GM19452 (cell line): ENCODE measurements around the gene DOCK3.
A peak's percentile ranks its signal among the peaks of the same experiment; 100 is the strongest.
"Not testable (repeated sequence)": the region's sequence is repeated elsewhere in the genome, so short reads cannot be mapped to it uniquely, and the experiment has no call there.

ENCODE experiments used
- ATAC-seq: cut with Tn5 transposase; IDR thresholded peaks from one replicate; pipeline ENCODE4 v1.9.1; 2021; ENCODE audit not compliant: unreplicated experiment

The DOCK3 gene

DNA sequence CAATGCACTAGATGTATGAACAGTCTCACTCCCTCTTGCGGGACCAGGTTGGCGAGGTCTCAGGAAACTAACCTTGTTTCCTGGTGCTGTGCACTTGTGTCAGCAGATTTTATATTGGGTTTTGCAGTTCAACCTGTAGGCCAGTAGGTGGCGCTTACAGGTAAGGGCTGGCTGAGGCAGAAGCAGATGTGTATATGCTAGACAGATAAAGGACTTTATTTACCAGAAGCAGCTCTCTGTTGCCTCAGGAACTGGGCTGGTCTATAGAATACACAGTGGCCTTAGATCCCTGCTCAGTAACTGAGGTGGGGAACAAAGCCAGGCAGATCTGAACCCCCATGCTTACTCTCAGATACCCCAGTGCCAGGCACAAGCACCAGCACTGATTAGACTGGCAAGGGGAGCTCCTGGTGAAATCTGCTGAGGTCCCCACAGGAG, 296.8 kb downstream of the DOCK3 start:
- ATAC-seq = no peak

DNA sequence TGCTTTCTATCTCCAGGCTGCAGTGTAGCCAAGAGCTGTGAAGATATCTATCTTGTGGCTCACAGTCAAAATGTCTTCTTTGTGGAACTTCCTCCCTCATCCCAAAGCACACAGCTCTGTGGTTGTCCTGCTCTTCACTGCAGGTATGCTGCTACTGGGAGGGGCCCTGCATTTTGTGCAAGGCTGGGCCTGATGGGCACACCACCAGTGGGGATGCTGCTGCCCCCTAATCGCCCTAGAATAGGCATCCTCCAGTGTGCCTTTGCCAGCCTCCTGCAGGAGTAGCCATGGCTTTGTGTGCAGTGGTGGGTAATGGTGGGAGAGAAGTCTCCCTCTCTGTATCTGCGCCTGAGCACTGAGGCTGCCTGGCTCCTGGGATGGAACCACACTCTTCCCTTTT, 297.3 kb downstream of the DOCK3 start:
- ATAC-seq = no peak

DNA sequence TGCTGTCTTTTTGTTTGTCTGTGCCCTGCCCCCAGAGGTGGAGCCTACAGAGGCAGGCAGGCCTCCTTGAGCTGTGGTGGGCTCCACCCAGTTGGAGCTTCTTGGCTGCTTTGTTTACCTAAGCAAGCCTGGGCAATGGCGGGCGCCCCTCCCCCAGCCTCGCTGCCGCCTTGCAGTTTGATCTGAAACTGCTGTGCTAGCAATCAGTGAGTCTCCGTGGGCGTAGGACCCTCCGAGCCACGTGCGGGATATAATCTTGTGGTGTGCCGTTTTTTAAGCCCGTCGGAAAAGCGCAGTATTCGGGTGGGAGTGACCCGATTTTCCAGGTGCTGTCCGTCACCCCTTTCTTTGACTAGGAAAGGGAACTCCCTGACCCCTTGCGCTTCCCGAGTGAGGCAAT, 303.9 kb downstream of the DOCK3 start:
- ATAC-seq = not testable (repeated sequence)

DNA sequence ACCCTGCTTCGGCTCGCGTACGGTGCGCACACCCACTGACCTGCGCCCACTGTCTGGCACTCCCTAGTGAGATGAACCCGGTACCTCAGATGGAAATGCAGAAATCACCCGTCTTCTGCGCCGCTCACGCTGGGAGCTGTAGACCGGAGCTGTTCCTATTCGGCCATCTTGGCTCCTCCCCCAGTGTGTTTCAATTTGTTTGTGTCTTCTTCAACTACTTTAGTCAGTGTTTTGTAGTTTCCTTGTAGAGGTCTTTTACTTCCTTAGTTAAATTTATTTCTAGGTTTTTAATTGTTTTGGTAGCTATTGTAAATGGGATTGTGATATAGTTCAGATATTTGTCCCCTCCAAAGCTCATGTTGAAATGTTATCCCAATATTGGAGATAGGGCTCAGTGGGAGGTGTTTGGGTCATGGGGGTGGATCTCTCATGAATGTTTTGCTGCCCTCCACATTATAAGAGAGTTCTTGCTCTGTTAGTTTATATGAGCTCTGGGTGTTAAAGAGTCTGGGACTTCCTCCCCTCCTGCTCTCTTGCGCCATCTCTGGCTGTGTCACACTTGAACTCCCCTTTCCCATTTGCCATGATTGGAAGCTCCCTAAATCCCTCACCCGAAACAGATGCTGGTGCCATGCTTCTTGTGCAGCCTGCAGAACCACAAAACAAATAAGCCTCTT, 304.4 kb downstream of the DOCK3 start:
- no peak for ATAC-seq

DNA sequence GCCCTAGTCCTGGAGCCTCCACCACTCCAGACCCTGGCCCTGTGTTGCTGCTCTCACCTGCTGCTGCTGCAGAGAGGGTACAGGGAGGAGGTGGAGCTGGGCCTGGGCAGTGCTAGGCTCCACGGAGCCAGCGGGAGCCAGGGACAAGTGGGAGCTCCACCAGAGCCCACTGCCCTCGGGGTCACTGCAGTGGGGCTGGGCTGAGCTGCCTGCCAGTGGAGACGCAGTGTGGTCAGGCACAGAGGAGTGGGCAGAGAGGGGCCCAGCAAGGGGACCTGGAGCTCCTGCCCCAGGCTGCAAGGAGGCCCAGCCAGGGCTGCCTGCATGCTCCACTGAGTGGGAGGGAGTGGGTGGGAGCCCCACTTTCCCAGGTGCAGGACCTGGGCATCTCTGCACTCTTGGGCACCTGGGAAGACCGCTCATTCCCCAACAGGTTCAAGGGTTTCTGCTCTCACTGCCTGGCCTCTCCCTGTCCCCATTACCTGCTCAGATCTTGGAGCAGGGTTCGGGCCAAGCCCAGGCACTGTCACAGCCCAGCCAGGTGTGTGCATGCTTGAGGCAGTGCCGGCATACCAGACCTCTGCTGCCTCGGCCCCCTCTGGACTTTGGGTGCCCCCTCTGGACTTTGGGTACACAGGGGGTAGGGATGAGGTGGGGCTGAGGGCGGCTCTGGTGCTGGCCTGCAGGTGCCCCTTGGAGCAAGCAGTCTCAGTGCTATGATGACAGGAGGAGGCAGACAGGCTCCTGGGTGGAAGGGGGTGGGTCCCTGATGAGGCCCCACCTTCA, 308.0 kb downstream of the DOCK3 start:
- no peak for ATAC-seq

DNA sequence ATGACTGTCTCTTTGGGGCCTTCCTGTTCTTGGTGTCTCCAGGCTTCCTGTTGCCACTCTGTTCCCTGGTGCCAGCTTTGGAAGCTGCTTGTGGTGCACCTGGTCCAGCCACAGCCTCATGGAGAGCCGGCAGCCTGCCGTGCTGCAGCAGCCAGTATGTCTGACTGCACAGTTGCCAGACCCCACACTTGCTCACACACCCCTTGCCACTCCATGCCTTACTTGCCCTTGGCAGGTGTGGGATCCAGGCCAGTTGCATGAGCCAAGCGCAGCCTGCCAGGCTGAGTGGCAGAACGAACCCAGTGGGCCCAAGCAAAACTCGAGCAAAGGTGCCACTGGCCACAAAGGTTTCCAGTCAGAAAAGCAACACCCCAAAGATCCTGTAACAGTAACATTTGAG, 309.2 kb downstream of the DOCK3 start:
- ATAC-seq = no peak

DNA sequence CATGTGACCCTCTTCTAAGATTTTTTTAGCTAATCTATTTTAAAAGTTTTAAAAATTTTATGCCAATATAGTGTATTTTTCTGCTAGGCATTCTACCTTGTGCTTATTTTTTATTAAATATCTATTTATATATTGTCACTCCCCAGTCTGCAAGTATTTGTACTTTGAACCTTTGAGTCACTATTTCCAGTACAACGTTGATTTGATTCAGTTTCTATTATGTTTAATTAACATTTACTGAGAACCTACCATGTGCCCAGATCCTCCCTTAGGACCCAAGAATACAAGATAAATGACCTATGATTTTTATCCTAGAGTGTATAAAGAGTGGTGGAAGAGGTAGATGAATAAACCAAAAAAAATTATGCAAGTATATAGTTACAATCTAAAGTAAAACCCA, 311.2 kb downstream of the DOCK3 start:
- ATAC-seq = no peak

DNA sequence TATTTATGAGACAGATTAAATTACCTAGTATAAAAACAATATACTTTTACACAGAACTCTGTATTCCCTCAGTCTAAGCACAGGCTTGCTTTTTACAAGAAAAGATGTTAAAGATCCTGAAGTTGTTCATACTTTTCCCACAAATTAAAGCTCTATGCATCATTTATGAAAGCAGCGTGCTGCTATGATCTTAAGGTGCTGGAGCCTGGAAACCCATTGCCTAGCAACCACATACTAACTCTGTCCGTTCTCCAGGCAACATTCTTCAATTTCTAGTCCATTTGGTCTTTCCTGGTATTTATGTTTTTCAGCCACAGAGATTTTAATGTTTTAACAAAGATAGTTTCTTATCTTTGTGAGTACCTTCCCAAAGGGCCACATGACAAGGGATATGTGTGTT, 312.0 kb downstream of the DOCK3 start:
- ATAC-seq = no peak

DNA sequence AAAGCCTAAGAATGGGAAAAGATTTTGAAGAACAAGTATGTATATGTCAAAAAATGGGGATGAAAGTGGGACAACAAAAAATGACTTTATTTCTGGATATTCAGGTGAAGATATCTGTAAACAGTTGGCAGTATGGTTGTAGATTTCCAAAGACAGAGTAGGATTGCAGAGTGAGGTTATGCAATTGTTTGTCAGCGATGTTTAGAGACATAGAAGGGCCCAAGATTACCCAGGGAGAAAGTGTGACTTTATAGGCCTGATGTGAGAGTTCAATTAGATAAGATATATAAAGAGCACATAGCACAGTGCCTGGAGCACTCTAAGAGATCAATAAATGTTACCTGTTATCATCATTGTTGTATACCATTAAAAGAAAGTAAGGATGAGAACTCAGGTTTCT, 319.8 kb downstream of the DOCK3 start:
- ATAC-seq = no peak

DNA sequence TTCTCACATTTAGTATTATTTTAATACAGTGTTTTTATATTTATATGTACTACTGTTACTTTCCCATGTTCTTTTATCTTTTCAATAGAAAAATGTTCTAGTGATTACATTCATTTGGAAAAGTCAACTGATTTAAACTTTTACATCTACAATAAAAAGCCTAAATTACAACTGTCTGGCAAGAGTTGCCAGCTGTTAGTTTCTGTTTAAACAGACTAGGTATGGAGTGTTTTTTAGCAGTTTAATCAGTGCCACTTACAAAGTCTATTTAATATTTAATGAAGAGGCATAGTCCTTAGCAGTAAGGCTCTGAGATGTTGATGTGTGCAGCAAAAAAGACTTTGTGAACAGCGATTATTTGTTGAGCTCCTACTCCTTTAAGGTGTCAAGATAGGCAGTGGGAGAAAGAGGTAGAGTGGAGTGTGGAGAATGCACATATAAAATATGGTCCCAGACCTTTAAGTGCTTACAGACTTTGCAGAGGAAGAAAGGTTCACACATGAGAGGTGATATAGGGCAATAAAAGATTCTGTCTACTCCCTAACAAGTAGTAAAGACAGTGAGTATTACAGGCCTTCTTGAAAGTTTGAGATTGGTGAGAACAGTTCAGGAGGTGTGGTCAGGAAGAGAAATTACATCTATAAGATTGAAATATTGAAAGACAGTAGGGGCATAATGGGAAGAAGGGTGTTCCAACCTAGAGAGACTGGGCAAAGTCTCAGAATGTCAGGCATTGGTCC, 320.5 kb downstream of the DOCK3 start:
- ATAC-seq = no peak

DNA sequence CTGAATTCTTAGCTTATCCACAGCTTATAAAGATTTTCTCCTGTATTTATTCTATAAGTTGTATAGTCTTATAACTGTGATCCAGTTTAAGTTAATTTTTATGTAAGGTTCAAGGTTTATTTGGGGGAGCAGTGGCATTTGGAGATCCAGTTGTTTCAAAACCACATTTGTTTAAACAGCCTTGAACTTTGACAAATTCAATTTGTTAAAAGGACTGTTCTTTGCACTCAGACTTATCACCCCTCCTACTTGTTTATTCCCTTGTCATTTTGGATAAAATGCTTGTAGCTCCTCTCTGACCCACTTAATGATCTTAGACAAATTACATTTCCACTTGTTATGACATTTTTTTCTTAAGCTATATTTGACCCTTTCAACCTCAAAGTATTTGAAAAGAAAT, 327.8 kb downstream of the DOCK3 start:
- no peak for ATAC-seq

DNA sequence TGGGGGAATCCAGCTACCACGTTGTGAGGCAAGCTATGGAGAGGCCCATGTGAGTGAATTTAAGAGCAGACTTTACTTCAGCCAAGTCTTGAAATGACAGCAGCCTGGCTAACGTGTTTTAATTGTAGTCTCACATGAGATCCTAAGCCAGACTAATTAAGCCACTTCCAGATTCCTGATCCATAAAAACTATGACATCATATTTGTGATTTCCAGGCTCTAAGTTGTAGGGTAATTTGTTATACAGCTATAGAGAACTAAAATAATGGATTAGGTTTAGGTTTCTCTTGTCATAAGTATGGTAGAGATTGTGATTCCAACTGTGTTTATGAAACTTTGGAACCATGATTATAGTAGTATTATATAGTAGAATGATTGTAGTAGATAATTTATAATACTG, 329.5 kb downstream of the DOCK3 start:
- no peak for ATAC-seq

DNA sequence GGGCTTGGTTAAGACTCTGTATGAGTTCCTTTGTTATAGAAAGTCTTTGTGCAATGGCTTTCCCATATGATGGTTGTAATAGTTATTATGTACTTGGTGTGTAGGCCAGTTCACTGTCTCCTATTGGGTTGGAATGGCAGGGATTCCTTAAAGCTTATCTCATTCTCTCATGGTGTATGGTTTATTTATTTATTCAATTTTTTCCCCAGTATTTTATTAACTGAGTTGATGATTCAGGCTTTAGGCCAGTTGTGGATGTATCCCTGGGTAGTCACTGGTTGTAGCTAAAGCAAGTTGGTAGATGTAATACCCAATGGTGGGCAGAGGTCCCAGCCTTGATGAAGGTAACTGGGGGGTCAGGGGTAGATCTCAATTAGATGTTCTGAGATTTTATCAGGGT, 349.4 kb downstream of the DOCK3 start:
- ATAC-seq = no peak

DNA sequence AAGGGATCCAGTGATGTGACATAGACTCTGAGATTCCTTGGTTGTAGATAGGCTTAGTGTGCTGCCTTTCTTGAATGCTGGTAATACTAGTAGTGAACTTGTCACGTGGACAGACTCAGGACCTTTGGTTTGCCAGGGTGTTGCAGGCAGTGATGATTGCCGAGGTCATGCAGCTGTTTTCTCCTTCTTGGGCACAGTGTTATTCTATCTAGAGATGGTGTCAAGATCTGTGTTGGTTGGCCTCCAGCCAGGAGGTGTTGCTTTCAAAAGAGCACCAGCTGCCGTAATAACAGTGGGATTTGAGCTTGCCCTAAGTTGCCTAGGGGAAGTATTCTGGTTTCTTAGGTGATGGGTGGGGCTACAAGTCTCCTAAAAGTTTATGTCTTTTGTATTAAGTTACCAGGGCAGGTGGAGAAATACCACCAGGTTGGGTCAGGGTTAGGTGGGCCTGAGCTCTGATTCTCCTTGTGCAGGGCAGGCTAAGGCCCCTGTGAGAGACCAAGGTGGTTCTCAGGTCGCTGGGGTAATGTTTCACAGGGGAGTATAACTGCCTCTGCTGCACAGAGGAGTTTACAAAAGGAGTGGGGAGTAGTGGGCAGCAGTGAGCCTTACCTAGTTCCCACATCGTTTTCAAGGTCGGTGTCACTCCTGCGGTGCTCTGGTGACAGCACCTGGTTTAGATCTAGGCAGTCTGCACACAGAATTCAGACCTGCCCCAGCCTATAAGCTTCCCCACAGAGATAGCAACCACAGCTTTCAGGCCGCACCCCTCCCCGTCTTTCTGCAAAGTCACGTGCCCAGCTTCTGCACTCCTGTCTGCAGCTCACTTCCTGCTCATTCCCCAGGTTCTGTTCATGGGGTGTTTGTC, 350.3 kb downstream of the DOCK3 start:
- ATAC-seq = peak; percentile 61

DNA sequence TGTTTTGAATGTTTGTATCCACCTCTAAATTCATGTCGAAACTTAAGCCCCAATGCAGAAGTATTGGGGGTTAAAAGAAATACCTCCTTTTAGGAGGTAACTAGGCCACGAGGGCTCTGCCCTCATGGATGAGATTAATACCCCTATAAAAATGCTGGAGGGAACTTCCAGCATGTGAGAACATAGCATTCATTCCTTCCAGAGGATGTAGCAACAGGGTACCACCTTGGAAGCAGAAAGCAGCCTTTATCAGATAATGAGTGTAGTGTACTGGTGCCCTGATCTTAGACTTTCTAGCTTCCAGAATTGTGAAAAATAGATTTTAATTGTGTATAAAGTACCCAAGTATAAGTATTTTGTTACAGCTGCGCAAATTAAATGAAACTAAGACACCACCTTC, 356.9 kb downstream of the DOCK3 start:
- ATAC-seq = no peak

DNA sequence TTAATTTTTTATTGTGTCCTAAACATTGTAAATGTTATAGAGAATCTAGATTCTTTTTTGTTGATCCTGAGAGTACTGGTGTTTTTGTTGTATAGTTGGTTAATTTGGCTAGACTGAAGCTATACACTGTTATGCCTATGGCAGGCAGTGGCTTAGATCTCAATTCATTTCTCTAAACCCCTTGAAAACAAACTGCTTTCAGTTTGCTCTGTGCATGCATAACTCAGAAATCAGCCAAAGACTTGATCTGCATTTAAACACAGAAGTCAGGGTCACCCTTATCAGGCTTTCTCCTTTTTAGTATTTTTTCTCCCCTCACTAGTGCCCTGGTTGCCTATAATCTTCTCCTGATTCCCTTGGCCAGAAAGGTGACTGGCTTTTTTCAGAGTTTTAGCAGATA, 360.9 kb downstream of the DOCK3 start:
- ATAC-seq = no peak

DNA sequence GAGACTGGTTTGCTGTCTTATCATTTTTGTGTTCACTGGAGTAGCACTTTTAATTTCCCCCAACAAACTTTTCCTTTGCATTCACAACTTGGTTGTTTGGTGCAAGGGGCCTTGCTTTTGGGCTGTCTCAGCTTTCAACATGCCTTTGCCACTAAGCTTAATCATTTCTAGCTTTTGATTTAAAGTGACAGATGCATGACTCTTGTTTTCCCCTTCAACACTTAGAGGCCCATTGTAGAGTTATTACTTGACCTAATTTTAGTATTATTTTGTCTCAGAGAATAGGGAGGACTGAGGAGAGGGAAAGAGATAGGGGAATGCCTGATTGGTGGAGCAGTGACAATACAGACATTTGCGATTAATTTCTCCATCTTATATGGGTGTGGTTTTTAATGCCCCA, 370.3 kb downstream of the DOCK3 start:
- ATAC-seq = no peak

DNA sequence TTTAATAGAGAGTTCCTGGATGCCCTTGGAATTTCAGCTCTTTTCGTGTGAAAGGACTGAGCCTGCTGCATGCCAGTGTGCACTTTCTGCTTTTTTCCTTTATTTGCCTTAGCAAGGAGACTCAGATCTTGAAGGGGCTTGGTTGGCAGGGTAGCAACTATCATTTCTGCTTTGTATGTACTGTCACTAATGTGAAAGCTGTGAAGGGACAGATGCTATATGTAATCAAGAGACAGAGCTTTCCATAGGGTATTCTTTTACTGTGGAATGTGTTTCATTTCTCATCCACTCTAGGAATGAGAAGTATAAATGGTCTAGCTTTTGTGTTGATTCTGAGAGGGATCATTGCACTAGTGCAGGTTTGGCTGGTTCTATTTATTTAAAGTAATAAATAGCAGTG, 377.8 kb downstream of the DOCK3 start:
- ATAC-seq = no peak

DNA sequence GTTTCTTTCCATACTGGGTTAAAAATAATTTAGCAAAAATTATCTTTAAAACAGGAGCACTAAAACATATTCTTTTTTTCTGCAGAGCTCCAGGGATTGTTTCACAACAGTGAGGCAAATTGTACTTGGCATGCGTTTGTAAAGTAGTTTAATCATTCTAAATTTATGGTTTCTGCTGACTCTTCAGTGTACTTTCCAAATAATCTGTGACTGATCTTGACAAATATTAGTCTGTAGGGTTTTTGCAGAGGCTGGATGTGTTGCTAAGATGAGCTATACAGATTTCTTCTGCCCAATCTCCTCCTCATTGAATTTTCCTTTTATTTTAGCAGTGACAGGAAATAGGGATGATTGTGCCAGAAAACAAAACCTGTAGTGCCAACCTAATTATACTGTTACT, 382.4 kb downstream of the DOCK3 start:
- ATAC-seq = no peak

DNA sequence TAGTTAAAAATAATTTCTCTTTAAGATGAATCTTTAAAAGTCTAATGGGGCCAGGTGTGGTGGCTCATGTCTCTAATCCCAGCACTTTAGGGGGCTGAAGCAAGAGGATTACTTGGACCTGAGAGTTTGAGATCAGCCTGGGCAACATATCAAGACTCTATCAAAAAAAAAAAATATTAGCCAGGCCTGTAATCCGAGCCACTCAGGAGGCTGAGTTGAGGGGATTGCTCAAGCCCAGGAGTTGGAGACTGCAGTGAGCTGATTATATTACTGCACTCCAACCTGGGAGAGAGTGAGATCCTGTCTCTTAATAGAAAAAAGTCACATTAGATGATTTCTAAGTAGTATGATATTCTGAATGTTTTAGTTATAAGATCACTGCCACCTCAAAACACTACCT, 388.3 kb downstream of the DOCK3 start:
- no peak for ATAC-seq

DNA sequence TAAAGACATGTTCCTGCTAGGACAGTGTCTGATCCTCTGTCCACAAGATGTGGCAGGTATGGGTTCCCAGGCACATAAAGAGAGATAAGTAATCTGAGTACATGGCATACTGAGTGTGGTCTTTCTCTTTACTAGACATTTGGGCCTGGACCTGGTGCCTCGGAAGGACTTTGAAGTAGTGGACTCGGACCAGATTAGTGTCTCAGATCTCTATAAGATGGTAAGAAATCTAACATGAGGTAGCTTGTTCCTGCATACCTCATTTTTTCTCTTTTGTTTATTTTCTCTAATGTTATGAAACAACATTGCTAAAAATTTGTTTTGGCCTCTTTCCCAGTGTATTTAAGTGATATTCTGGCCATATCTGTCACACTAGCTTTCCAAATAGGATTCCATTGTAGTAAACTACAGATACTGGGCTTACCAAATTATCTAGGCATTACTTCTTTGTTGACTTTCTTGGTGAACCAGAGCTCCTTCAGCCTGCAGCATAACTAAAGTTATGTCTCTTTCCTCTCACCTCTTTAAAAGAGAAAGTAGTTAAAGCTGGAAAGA, 400.6 kb downstream of the DOCK3 start:
- no peak for ATAC-seq
